Smooth muscle cell (in vitro differentiated cells): ENCODE results near the gene TPSD1. TPM values are rescaled to one million over a fixed set of nuclear protein-coding genes. Genes with fewer than 3 reads are reported as not detected.

Experiments
- DNase-seq: peaks from one replicate; lab custom pipeline; 2025; ENCODE audit not compliant: unreplicated experiment; lab: John Stamatoyannopoulos, UW
- H2AFZ ChIP-seq: fragments of 200-600 bp; sonication (generic); 2 replicates; pipeline ENCODE4 v1.6.0; 2016; ENCODE audit warnings: antibody characterized with exemption, low read depth, mild to moderate bottlenecking
- H3F3A ChIP-seq: fragments of 200-600 bp; sonication (generic); 2 replicates; pipeline ENCODE4 v1.6.0; 2017; ENCODE audit warnings: antibody characterized with exemption, low read depth
- H3K27ac ChIP-seq: fragments of 200-600 bp; sonication (generic); 2 replicates; pipeline ENCODE4 v1.5.1; 2016; ENCODE audit warnings: low read depth, mild to moderate bottlenecking
- H3K27me3 ChIP-seq: fragments of 200-600 bp; sonication (generic); 2 replicates; pipeline ENCODE4 v1.6.1; 2016; ENCODE audit warnings: low read depth, mild to moderate bottlenecking
- H3K36me3 ChIP-seq: fragments of 200-600 bp; sonication (generic); 2 replicates; pipeline ENCODE4 v1.5.1; 2016; ENCODE audit warnings: low read depth
- H3K4me1 ChIP-seq: fragments of 200-600 bp; sonication (generic); 2 replicates; pipeline ENCODE4 v1.5.1; 2016; ENCODE audit warnings: low read depth
- H3K4me2 ChIP-seq: fragments of 200-600 bp; sonication (generic); 2 replicates; pipeline ENCODE4 v1.6.0; 2016; ENCODE audit warnings: mild to moderate bottlenecking
- H3K4me3 ChIP-seq: fragments of 200-600 bp; sonication (generic); 2 replicates; pipeline ENCODE4 v1.5.1; 2016; ENCODE audit warnings: mild to moderate bottlenecking
- H3K79me2 ChIP-seq: fragments of 200-600 bp; sonication (generic); 2 replicates; pipeline ENCODE4 v1.6.0; 2016; ENCODE audit warnings: low read depth, mild to moderate bottlenecking
- H3K9ac ChIP-seq: fragments of 200-600 bp; sonication (generic); 2 replicates; pipeline ENCODE4 v1.6.0; 2016; ENCODE audit warnings: low read depth
- H3K9me3 ChIP-seq: fragments of 200-600 bp; sonication (generic); replicated peaks from 2 replicates; pipeline ENCODE4 v1.5.1; 2016; ENCODE audit warnings: low read depth
- H4K20me1 ChIP-seq: fragments of 200-600 bp; sonication (generic); 2 replicates; pipeline ENCODE4 v1.6.0; 2016; ENCODE audit warnings: low read depth
- CTCF ChIP-seq: fragments of 200-600 bp; sonication (generic); IDR thresholded peaks from 2 replicates; pipeline ENCODE4 v1.5.1; 2017; ENCODE audit warnings: borderline replicate concordance, mild to moderate bottlenecking, antibody characterized with exemption; ENCODE audit not compliant: insufficient read depth, poor library complexity, severe bottlenecking
- WGBS: methylation state at CpG from one replicate; pipeline ENCODE4 v1.1.7; 2016; ENCODE audit warnings: low lambda C conversion rate; 5-methylcytosine and 5-hydroxymethylcytosine counted together
- polyA plus RNA-seq: library from polyadenylated mRNA; unstranded; fragments of >200 nt; fragmentation: Nextera tagmentation; extraction: Ambion mirVana; gene quantifications from 2 replicates; pipeline ENCODE4 v1.2.1, GENCODE V29; 2016
- total RNA-seq: library from RNA; depleted of rRNA; stranded (reverse); fragments of >200 nt; gene quantifications from 2 replicates; pipeline ENCODE4 v1.2.3, GENCODE V29; 2014

TPSD1 gene
- total and polyA plus RNA-seq, 2 experiments from 2014 or later, result not detected

DNA sequence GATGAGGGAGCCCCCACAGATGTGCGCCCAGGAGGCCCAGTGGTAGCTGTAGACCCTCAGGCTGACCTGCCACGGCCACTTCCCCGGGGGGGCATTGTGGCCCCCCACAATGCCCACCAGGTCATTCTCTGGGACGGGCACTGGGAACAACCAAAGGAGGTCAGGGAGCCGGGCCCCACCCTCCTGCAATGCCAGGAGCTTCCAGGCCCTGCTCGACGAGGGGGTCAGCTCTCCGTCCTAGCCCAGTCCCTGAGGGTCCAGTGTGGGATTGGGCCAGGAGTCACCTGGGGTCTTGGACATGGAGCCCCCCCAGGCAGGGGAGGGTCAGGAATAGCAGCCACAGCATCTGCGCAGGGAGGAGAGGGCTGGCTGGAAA, 7.0 kb downstream of the TPSD1 start:
- peaks cover 11% of the 10 kb centered on the region for H3K27me3 ChIP-seq
- H3K9me3 ChIP-seq, result no peaks in the 10 kb centered on the region
- no peak overlapping the region for H2AFZ ChIP-seq
- TF ChIP-seq CTCF, result no peak
- no peak for DNase-seq
- H3K79me2 ChIP-seq, result no peaks in the 10 kb centered on the region
- WGBS, result 91% methylated on average over 9 of the region's 9 CpGs
- H3K36me3 ChIP-seq, result no peaks in the 10 kb centered on the region
- H3K4me1 ChIP-seq, result no peaks in the 10 kb centered on the region
- no peak overlapping the region for H3K9ac ChIP-seq
- H3K4me2 ChIP-seq, result no peak overlapping the region
- no peak overlapping the region for H3K4me3 ChIP-seq
- no peaks in the 10 kb centered on the region for H3F3A ChIP-seq
- H4K20me1 ChIP-seq, result no peaks in the 10 kb centered on the region
- H3K27ac ChIP-seq, result no peak overlapping the region

DNA sequence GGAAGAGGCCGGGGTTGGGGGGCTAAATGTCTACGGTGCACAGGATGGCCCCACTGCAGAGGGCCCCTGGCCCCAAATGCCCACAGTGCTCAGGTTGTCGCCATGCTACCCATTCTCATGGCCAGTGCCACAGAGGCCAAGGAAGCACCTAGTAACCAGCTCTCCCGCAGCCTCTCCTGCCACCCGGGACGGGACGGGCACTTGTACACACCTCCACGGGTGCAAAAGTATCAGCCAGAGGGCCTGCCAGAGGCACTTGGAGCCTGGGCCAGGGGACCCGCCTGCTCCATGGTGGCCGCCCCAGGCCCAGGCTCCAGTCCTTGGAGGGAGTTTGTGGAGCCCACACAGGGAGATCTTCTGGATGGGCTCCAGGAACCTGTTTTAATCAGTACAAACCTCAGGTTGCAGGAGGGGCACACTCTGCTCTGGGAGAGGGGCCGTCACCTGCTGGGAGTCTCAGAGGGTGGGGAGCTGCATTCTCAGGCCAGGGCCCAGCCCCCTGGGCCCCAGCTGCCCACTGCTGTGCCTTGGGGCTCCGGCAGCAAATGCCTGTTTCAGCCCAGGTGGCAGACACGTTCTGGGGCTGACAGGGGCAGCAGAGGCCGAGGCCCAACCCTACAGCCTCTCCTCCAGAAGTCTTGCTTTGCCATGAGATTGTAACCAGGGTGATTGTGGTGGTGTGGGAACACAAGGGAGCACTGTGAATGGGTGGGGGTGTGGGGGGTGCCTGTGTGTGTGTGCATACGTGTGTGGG, 7.9 kb downstream of the TPSD1 start:
- Histone ChIP-seq H3K27ac (no peak overlapping the region), H3K4me2 (no peak overlapping the region), H3K27me3 (peaks cover 11% of the 10 kb centered on the region), H3K4me3 (no peak overlapping the region), H3K79me2 (no peaks in the 10 kb centered on the region), H3K4me1 (no peaks in the 10 kb centered on the region), H3F3A (no peaks in the 10 kb centered on the region), H3K9me3 (no peaks in the 10 kb centered on the region), H4K20me1 (no peaks in the 10 kb centered on the region), H3K36me3 (no peaks in the 10 kb centered on the region), H2AFZ (no peak overlapping the region), H3K9ac (no peak overlapping the region)
- 89% methylated on average over 15 of the region's 15 CpGs for WGBS
- no peak for TF ChIP-seq CTCF
- no peak for DNase-seq

DNA sequence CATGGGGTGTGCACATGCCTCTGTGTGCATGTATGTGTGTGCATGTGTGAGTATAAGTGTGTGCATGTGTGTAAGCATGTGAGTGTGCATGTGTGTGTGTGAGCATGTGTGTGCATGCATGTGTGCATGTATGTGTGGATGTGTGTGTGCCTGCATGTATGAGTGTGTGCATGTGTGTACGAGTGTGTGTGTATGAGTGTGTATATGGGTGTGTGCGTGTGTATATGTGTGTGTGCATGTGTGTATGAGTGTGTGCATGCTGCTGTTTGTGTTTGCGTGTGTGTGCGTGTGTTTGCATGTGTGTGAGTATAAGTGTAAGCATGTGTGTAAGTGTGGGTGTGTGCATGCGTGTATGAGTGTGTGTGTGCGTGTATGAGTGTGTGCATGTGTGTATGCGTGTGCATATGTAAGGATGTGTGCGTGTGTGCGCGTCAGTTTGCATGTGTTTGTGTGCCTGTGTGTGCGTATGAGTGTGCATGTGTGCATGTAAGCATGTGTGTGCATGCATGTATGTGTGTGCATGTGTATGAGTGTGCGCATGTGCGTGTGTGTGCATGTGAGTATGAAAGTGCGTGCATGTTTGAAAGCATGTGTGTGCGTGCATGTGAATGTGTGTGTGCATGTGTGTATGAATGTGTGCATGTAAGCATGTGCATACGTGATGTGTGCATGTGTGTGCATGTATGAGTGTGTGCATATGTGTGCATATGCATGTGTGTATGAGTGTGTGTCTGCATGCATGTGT, 8.6 kb downstream of the TPSD1 start:
- DNase-seq, result no peak
- Histone ChIP-seq H3F3A (no peaks in the 10 kb centered on the region), H2AFZ (no peak overlapping the region), H3K27ac (no peak overlapping the region), H3K9ac (no peak overlapping the region), H3K27me3 (peaks cover 6% of the 10 kb centered on the region), H3K4me1 (no peaks in the 10 kb centered on the region), H3K4me3 (no peak overlapping the region), H3K9me3 (no peaks in the 10 kb centered on the region), H3K4me2 (no peak overlapping the region), H3K79me2 (no peaks in the 10 kb centered on the region), H4K20me1 (no peaks in the 10 kb centered on the region), H3K36me3 (no peaks in the 10 kb centered on the region)
- 82% methylated on average over 16 of the region's 16 CpGs for WGBS
- TF ChIP-seq CTCF, result no peak
